Immature natural killer cell (primary cell): ENCODE results near the gene CES3. TPM values are rescaled to one million over a fixed set of nuclear protein-coding genes. Genes with fewer than 3 reads are reported as not detected.
"Not testable (repeated sequence)": the region's sequence is repeated elsewhere in the genome, so short reads cannot be mapped to it uniquely, and the experiment has no call there.

Source experiments
- DNase-seq, 3 donors: peaks; one replicate each; pipeline ENCODE4 v3.0.0; 2022; ENCODE audit warnings: mixed read lengths in 1 of 3
- H3K27ac Mint-ChIP-seq, 6 donors: one replicate each; pipeline ENCODE4 v1.8.0; 2020; ENCODE audit warnings: mixed read lengths in 6 of 6, mild to moderate bottlenecking in 5 of 6, inconsistent platforms in 4 of 6, moderate library complexity in 3 of 6
- H3K27me3 Mint-ChIP-seq, 3 donors: one replicate each; pipeline ENCODE4 v1.8.0; 2020 to 2021; ENCODE audit warnings: low read depth in 3 of 3, mild to moderate bottlenecking in 3 of 3, mixed read lengths in 3 of 3, moderate library complexity in 3 of 3, inconsistent platforms in 1 of 3
- H3K36me3 Mint-ChIP-seq, 3 donors: one replicate each; pipeline ENCODE4 v1.8.0; 2020; ENCODE audit warnings: mixed read lengths in 3 of 3, inconsistent platforms in 2 of 3, mild to moderate bottlenecking in 2 of 3
- H3K4me1 Mint-ChIP-seq, 2 donors: one replicate each; pipeline ENCODE4 v1.8.0; 2020; ENCODE audit warnings: inconsistent platforms in 2 of 2, mild to moderate bottlenecking in 2 of 2, mixed read lengths in 2 of 2, moderate library complexity in 1 of 2
- H3K4me3 Mint-ChIP-seq, 5 donors: one replicate each; pipeline ENCODE4 v1.8.0; 2020; ENCODE audit warnings: mild to moderate bottlenecking in 5 of 5, mixed read lengths in 5 of 5, inconsistent platforms in 3 of 5, moderate library complexity in 3 of 5
- H3K9me3 Mint-ChIP-seq, 6 donors: one replicate each; pipeline ENCODE4 v1.8.0; 2020; ENCODE audit warnings: mild to moderate bottlenecking in 6 of 6, mixed read lengths in 6 of 6, inconsistent platforms in 4 of 6, moderate library complexity in 3 of 6
- polyA plus RNA-seq, 3 donors: library from polyadenylated mRNA; unstranded; fragments of 300-500 nt; fragmentation: Illumina TruSeq; gene quantifications; one replicate each; pipeline ENCODE4 v1.2.3, GENCODE V29; 2021

Gene CES3
- polyA plus RNA-seq, 3 donors from 2014 or later = not detected

- Mint-ChIP-seq H3K27me3 (peaks cover 9 to 19% (median 19%) of the 10 kb centered on the region in 3 donors), H3K9me3 (no peaks in the 10 kb centered on the region), H3K4me1 (peaks cover 45% of the 10 kb centered on the region in 2 donors), H3K4me3 (peak overlapping the region in 1 of 5 donors; percentile 98), H3K36me3 (peaks cover 0 to 8% (median 0%) of the 10 kb centered on the region in 3 donors), H3K27ac (peak overlapping the region in 3 of 6 donors; percentile 68 to 97 (median 72))
- DNase-seq = no peak
These were observed 29.4 kb upstream of the CES3 start for GRCh38 chr16:66931665-66932064.

GRCh38 chr16:66932076-66932475 lies 29.0 kb upstream of the CES3 start:
- H3K4me1 Mint-ChIP-seq = peaks cover 48 to 49% of the 10 kb centered on the region in 2 donors
- H3K36me3 Mint-ChIP-seq = peaks cover 0 to 8% (median 0%) of the 10 kb centered on the region in 3 donors
- peak overlapping the region; percentile 96 to 98 (median 97) for H3K4me3 Mint-ChIP-seq
- peaks cover 9 to 19% (median 19%) of the 10 kb centered on the region in 3 donors for H3K27me3 Mint-ChIP-seq
- peak overlapping the region; percentile 72 to 98 (median 98) for H3K27ac Mint-ChIP-seq
- H3K9me3 Mint-ChIP-seq = no peaks in the 10 kb centered on the region
- no peak for DNase-seq

GRCh38 chr16:66933776-66934137 lies 27.3 kb upstream of the CES3 start:
- no peaks in the 10 kb centered on the region for H3K9me3 Mint-ChIP-seq
- H3K4me3 Mint-ChIP-seq = peak overlapping the region; percentile 96 to 98 (median 97)
- H3K4me1 Mint-ChIP-seq = peaks cover 56% of the 10 kb centered on the region in 2 donors
- H3K36me3 Mint-ChIP-seq = peaks cover 0 to 8% (median 0%) of the 10 kb centered on the region in 3 donors
- no peak for DNase-seq
- peaks cover 9 to 19% (median 17%) of the 10 kb centered on the region in 3 donors for H3K27me3 Mint-ChIP-seq
- H3K27ac Mint-ChIP-seq = peak overlapping the region; percentile 96 to 98 (median 98)

GRCh38 chr16:66934138-66934838 lies 26.8 kb upstream of the CES3 start, which contains the start of gene CIAO2B:
CIAO2B (minus strand) TSS chr16:66934402; CDS start chr16:66934364, 38 bp downstream.
- Mint-ChIP-seq H3K27ac (peak within 1 kb of the TSS; percentile 96 to 98 (median 98)), H3K4me1 (peaks cover 56% of the 10 kb centered on the region in 2 donors)
- peak; percentile 88 to 92 (median 90) for DNase-seq

GRCh38 chr16:66934839-66935313 lies 26.2 kb upstream of the CES3 start:
- Mint-ChIP-seq H3K27ac (peak overlapping the region; percentile 96 to 98 (median 98)), H3K27me3 (peaks cover 9 to 19% (median 17%) of the 10 kb centered on the region in 3 donors), H3K4me3 (peak overlapping the region; percentile 96 to 98 (median 97)), H3K4me1 (peaks cover 52 to 56% of the 10 kb centered on the region in 2 donors)
- H3K36me3 Mint-ChIP-seq, H3K9me3 Mint-ChIP-seq, DNase-seq: not testable (repeated sequence)

More at GRCh38 chr16:66934138-66934838, 26.8 kb upstream of the CES3 start, which contains the start of gene CIAO2B:
- H3K4me3 Mint-ChIP-seq = peak within 1 kb of the TSS; percentile 96 to 98 (median 97)
- peaks cover 0 to 8% (median 0%) of the 10 kb centered on the region in 3 donors for H3K36me3 Mint-ChIP-seq
- H3K27me3 Mint-ChIP-seq = peaks cover 9 to 19% (median 17%) of the 10 kb centered on the region in 3 donors
- no peaks in the 10 kb centered on the region for H3K9me3 Mint-ChIP-seq

- peak within 1 kb of the TSS; percentile 96 to 98 (median 98) for H3K27ac Mint-ChIP-seq
- H3K4me3 Mint-ChIP-seq = peak within 1 kb of the TSS; percentile 96 to 98 (median 97)
- H3K27me3 Mint-ChIP-seq = peaks cover 9 to 19% (median 17%) of the 10 kb centered on the region in 3 donors
- H3K9me3 Mint-ChIP-seq = no peaks in the 10 kb centered on the region
- DNase-seq = no peak
- H3K36me3 Mint-ChIP-seq = peaks cover 0 to 8% (median 4%) of the 10 kb centered on the region in 3 donors
- peaks cover 52 to 56% of the 10 kb centered on the region in 2 donors for H3K4me1 Mint-ChIP-seq
These were observed 25.6 kb upstream of the CES3 start, which contains the start of gene CES2 for GRCh38 chr16:66935314-66936011. CES2 (plus strand) TSS chr16:66935516; CDS start chr16:66935636, 120 bp downstream.

- H3K36me3 Mint-ChIP-seq = peaks cover 0 to 9% (median 8%) of the 10 kb centered on the region in 3 donors
- DNase-seq = no peak
- H3K9me3 Mint-ChIP-seq = no peaks in the 10 kb centered on the region
- peak overlapping the region; percentile 27 to 77 (median 60) for H3K27ac Mint-ChIP-seq
- peaks cover 52 to 56% of the 10 kb centered on the region in 2 donors for H3K4me1 Mint-ChIP-seq
- H3K27me3 Mint-ChIP-seq = peaks cover 9 to 19% (median 17%) of the 10 kb centered on the region in 3 donors
- peak overlapping the region; percentile 30 to 98 (median 39) for H3K4me3 Mint-ChIP-seq
These were observed 24.6 kb upstream of the CES3 start for GRCh38 chr16:66936462-66936861.

GRCh38 chr16:66936889-66937554 lies 24.0 kb upstream of the CES3 start:
- H3K36me3 Mint-ChIP-seq = peaks cover 0 to 15% (median 8%) of the 10 kb centered on the region in 3 donors
- peak overlapping the region; percentile 33 to 96 (median 39) for H3K4me3 Mint-ChIP-seq
- peaks cover 9 to 19% (median 17%) of the 10 kb centered on the region in 3 donors for H3K27me3 Mint-ChIP-seq
- peaks cover 50 to 52% of the 10 kb centered on the region in 2 donors for H3K4me1 Mint-ChIP-seq
- H3K27ac Mint-ChIP-seq = peak overlapping the region in 5 of 6 donors; percentile 44 to 77 (median 58)
- no peak for DNase-seq
- no peaks in the 10 kb centered on the region for H3K9me3 Mint-ChIP-seq

GRCh38 chr16:66937725-66938337 lies 23.2 kb upstream of the CES3 start:
- no peak for DNase-seq
- Mint-ChIP-seq H3K36me3 (peaks cover 4 to 20% (median 8%) of the 10 kb centered on the region in 3 donors), H3K27ac (peak overlapping the region in 4 of 6 donors; percentile 22 to 74 (median 52)), H3K4me1 (peaks cover 42 to 45% of the 10 kb centered on the region in 2 donors), H3K4me3 (peak overlapping the region in 2 of 5 donors; percentile 3 to 51), H3K27me3 (peaks cover 8 to 20% (median 17%) of the 10 kb centered on the region in 3 donors), H3K9me3 (no peaks in the 10 kb centered on the region)

- peaks cover under 1 to 9% (median 7%) of the 10 kb centered on the region in 3 donors for H3K27me3 Mint-ChIP-seq
- no peak overlapping the region for H3K4me3 Mint-ChIP-seq
- peaks cover 0 to 23% (median 4%) of the 10 kb centered on the region in 3 donors for H3K36me3 Mint-ChIP-seq
- no peak for DNase-seq
- H3K27ac Mint-ChIP-seq = no peak overlapping the region
- peaks cover 27 to 30% of the 10 kb centered on the region in 2 donors for H3K4me1 Mint-ChIP-seq
- H3K9me3 Mint-ChIP-seq = no peaks in the 10 kb centered on the region
These were observed 21.7 kb upstream of the CES3 start for GRCh38 chr16:66939366-66939765.

- Mint-ChIP-seq H3K4me3 (no peak overlapping the region), H3K36me3 (peaks cover 0 to 23% (median 4%) of the 10 kb centered on the region in 3 donors), H3K27me3 (peaks cover 0 to 3% (median 0%) of the 10 kb centered on the region in 3 donors), H3K27ac (no peak overlapping the region), H3K9me3 (no peaks in the 10 kb centered on the region), H3K4me1 (peaks cover 18 to 23% of the 10 kb centered on the region in 2 donors)
- DNase-seq = no peak
These were observed 20.8 kb upstream of the CES3 start for GRCh38 chr16:66940236-66940635.

GRCh38 chr16:66942981-66943380 lies 18.1 kb upstream of the CES3 start:
- no peak overlapping the region for H3K27ac Mint-ChIP-seq
- H3K4me1 Mint-ChIP-seq = peaks cover 10 to 12% of the 10 kb centered on the region in 2 donors
- peak overlapping the region in 1 of 5 donors; percentile 15 for H3K4me3 Mint-ChIP-seq
- DNase-seq = no peak
- peaks cover 0 to 5% (median under 1%) of the 10 kb centered on the region in 3 donors for H3K27me3 Mint-ChIP-seq
- H3K9me3 Mint-ChIP-seq = no peaks in the 10 kb centered on the region
- H3K36me3 Mint-ChIP-seq = peaks cover 0 to 23% (median 4%) of the 10 kb centered on the region in 3 donors
